Adrenal gland (tissue), 5 donors: ENCODE results near the gene AP1G2.

Source experiments
- POLR2A ChIP-seq, 2 donors: fragments of 450-650 bp; IDR thresholded peaks; one replicate each; pipeline ENCODE4 v1.6.1; 2017; ENCODE audit warnings: antibody characterized with exemption in 2 of 2, mild to moderate bottlenecking in 2 of 2, moderate library complexity in 1 of 2
- TF ChIP-seq, protein P1 (sequence below), 6 experiments: fragments of 450-650 bp in 4 of 6; fragments of 200-600 bp in 2 of 6; sonication (generic) in 1 of 6; IDR thresholded peaks; 1 replicate in 5 of 6; 2 replicates in 1 of 6; pipeline versions ENCODE4 v1.5.1 to v1.8.0; 2016 to 2021; ENCODE audit warnings: antibody characterized with exemption in 6 of 6, mild to moderate bottlenecking in 2 of 6, moderate library complexity in 1 of 6
- donor health status: DM: no; HTN: no; CAD: no.

DNA sequence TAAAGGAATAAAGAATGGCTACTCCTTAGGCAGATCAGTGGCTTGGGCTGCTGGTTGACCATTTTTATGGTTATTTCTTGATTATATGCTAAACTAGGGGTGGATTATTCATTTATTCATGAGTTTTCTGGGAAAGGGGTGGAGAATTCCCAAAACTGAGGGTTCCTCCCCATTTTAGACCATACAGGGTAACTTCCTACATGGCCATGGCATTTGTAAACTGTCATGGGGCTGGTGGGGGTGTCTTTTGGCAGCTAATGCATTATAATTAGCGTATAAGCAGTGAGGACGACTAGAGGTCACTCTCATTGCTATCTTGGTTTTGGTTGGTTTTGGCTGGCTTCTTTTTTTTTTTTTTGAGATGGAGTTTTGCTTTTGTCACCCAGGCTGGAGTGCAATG lies 36.6 kb upstream of the AP1G2 start:
- no peak for TF ChIP-seq POLR2A (IDR thresholded peaks at IDR 0.05)
- TF ChIP-seq, protein P1, sequence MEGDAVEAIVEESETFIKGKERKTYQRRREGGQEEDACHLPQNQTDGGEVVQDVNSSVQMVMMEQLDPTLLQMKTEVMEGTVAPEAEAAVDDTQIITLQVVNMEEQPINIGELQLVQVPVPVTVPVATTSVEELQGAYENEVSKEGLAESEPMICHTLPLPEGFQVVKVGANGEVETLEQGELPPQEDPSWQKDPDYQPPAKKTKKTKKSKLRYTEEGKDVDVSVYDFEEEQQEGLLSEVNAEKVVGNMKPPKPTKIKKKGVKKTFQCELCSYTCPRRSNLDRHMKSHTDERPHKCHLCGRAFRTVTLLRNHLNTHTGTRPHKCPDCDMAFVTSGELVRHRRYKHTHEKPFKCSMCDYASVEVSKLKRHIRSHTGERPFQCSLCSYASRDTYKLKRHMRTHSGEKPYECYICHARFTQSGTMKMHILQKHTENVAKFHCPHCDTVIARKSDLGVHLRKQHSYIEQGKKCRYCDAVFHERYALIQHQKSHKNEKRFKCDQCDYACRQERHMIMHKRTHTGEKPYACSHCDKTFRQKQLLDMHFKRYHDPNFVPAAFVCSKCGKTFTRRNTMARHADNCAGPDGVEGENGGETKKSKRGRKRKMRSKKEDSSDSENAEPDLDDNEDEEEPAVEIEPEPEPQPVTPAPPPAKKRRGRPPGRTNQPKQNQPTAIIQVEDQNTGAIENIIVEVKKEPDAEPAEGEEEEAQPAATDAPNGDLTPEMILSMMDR (IDR thresholded peaks at IDR 0.05) = no peak
